ENCODE results near the gene TYMP.

TYMP gene

GRCh38 chr22:50550395-50550794, 20.6 kb upstream of the TYMP start:
- intact Hi-C loops (cut with DNase I; ENCODE audit: low total_unique reads), result no loop called here
- no peaks in the 10 kb centered on the region for H3K36me3 ChIP-seq
- no peaks in the 10 kb centered on the region for H3K9me3 ChIP-seq
- no peak overlapping the region for H3K4me3 ChIP-seq
- TF ChIP-seq CTCF (IDR thresholded peaks at IDR 0.05), result no peak
- peaks cover 0 to 21% (median 12%) of the 10 kb centered on the region in 4 donors for H3K4me1 ChIP-seq
- no peak overlapping the region for H3K27ac ChIP-seq
- H3K27me3 ChIP-seq, result peaks cover 0 to 74% of the 10 kb centered on the region in 2 donors
- no peak for DNase-seq

GRCh38 chr22:50548921-50549790, 19.3 kb upstream of the TYMP start:
- Histone ChIP-seq H3K4me3 (peak overlapping the region in 1 of 2 donors; percentile 33), H3K9me3 (no peaks in the 10 kb centered on the region), H3K27ac (no peak overlapping the region), H3K36me3 (no peaks in the 10 kb centered on the region), H3K4me1 (peaks cover 0 to 30% (median 16%) of the 10 kb centered on the region in 4 donors), H3K27me3 (peaks cover 0 to 87% of the 10 kb centered on the region in 2 donors)
- DNase-seq, result no peak
- TF ChIP-seq CTCF (IDR thresholded peaks at IDR 0.05), result no peak
- intact Hi-C loops (cut with DNase I; ENCODE audit: low total_unique reads), result no loop called here

- H3K27ac ChIP-seq, result no peak overlapping the region
- H3K4me1 ChIP-seq, result peaks cover 0 to 33% (median 19%) of the 10 kb centered on the region in 4 donors
- no peak for TF ChIP-seq CTCF (IDR thresholded peaks at IDR 0.05)
- intact Hi-C loops (cut with DNase I; ENCODE audit: low total_unique reads), result no loop called here
- H3K4me3 ChIP-seq, result peak overlapping the region in 1 of 2 donors; percentile 33
- peaks cover 0 to 91% of the 10 kb centered on the region in 2 donors for H3K27me3 ChIP-seq
- no peaks in the 10 kb centered on the region for H3K36me3 ChIP-seq
- DNase-seq, result no peak
- H3K9me3 ChIP-seq, result no peaks in the 10 kb centered on the region
Measured at GRCh38 chr22:50548040-50548920, 18.5 kb upstream of the TYMP start.

GRCh38 chr22:50547263-50547985, 17.6 kb upstream of the TYMP start:
- intact Hi-C loops (cut with DNase I; ENCODE audit: low total_unique reads), result no loop called here
- DNase-seq, result no peak
- TF ChIP-seq CTCF (IDR thresholded peaks at IDR 0.05), result no peak
- no peaks in the 10 kb centered on the region for H3K36me3 ChIP-seq
- peaks cover 0 to 87% of the 10 kb centered on the region in 2 donors for H3K27me3 ChIP-seq
- H3K27ac ChIP-seq, result no peak overlapping the region
- no peaks in the 10 kb centered on the region for H3K9me3 ChIP-seq
- H3K4me3 ChIP-seq, result no peak overlapping the region
- H3K4me1 ChIP-seq, result peaks cover 0 to 33% (median 19%) of the 10 kb centered on the region in 4 donors

Measured in tibial artery (tissue), 4 donors.